Measurements from ENCODE around the gene PTGS1. TPM values are rescaled to one million over a fixed set of nuclear protein-coding genes. Genes with fewer than 3 reads are reported as not detected.
A peak's percentile ranks its signal among the peaks of the same experiment; 100 is the strongest.
"Not testable (repeated sequence)": the region's sequence is repeated elsewhere in the genome, so short reads cannot be mapped to it uniquely, and the experiment has no call there.

Gene PTGS1
- total and polyA plus RNA-seq, 5 donors, result 4.5 to 29.2 (median 16.6) TPM

DNA sequence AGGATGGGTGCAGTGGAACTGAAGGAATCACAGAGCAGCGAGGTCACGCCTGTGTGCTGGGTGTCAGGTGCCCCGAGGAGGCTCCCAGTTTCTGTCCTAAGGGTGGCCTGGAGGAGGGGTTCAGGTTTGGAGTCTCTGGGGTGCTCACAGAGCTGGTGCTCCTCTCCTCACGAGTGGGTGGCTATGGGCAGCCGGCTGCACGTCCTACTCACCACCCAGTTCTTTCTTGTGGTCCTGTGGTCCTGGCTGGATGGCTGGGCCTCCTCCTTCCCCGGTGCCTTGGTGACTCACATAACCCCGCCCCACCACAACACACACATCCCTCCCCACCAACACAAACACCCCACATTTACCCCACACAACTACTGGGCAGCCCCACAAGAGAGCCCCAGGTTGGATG lies 9.9 kb upstream of the PTGS1 start:
- no peaks in the 10 kb centered on the region for H3K4me1 ChIP-seq (ENCODE audit: control insufficient read depth, insufficient read depth, low read length)
- 82% methylated on average over 8 of the region's 8 CpGs for WGBS
- H3K9me3 ChIP-seq (ENCODE audit: control insufficient read depth, low read length), result no peaks in the 10 kb centered on the region
- no peaks in the 10 kb centered on the region for H3K27me3 ChIP-seq (ENCODE audit: control insufficient read depth, insufficient read depth)
- ATAC-seq (no peak), DNase-seq (no peak)
- no peak overlapping the region for H3K4me3 ChIP-seq (ENCODE audit: low read length)
- H3K27ac ChIP-seq (ENCODE audit: low read length), result no peak overlapping the region
- intact Hi-C loops (cut with DNase I), result no loop called here

DNA sequence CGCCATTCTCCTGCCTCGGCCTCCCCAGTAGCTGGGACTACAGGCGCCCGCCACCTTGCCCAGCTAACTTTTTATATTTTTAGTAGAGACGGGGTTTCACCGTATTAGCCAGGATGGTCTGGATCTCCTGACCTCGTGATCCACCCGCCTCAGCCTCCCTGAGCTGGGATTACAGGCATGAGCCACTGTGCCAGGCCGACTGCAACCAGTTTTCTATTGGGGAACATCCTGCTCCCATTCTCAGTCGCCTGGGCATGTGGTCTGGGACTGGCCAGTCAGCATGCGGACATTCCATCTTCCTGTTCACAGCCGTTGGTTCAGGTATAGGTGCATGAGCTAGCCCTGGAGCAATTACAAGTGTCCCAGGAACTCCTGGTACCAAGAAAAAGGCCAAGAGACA lies 7.7 kb upstream of the PTGS1 start:
- DNase-seq; ATAC-seq; H3K4me1 ChIP-seq (ENCODE audit: control insufficient read depth, insufficient read depth, low read length); H3K27me3 ChIP-seq (ENCODE audit: control insufficient read depth, insufficient read depth); H3K9me3 ChIP-seq (ENCODE audit: control insufficient read depth, low read length); H3K4me3 ChIP-seq (ENCODE audit: low read length); intact Hi-C loops (cut with DNase I); H3K27ac ChIP-seq (ENCODE audit: low read length): not testable (repeated sequence)
- WGBS, result 93% methylated on average over 12 of the region's 12 CpGs

GRCh38 chr9:122364117-122364782 lies 6.6 kb upstream of the PTGS1 start:
- DNase-seq (no peak), ATAC-seq (no peak)
- Histone ChIP-seq H3K27me3 (ENCODE audit: control insufficient read depth, insufficient read depth) (no peaks in the 10 kb centered on the region), H3K27ac (ENCODE audit: low read length) (no peak overlapping the region), H3K4me1 (ENCODE audit: control insufficient read depth, insufficient read depth, low read length) (no peaks in the 10 kb centered on the region), H3K4me3 (ENCODE audit: low read length) (no peak overlapping the region), H3K9me3 (ENCODE audit: control insufficient read depth, low read length) (no peaks in the 10 kb centered on the region)
- intact Hi-C loops (cut with DNase I), result no loop called here
- WGBS, result 92% methylated on average over 10 of the region's 10 CpGs

DNA sequence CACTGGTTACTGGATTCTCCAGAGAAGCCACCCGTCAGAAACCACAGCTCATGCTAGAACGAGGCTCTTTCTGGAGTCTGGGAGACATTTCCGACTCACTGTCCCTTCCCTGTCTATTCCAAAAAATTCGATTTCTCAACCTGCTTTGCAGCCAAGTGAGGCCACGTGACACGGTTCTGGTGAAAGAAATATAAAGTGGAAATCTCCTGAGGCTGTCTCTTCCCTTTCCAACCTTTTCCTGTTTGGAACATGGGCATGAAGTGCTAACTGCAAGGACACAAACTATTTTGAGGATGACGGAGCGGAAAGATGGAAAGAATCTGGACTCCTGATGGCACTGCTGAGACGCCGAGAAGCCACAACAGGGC lies 6.1 kb upstream of the PTGS1 start:
- 46% methylated on average over 10 of the region's 10 CpGs for whole genome bisulfite sequencing
- ATAC-seq (peak; percentile 32 to 47), DNase-seq (no peak)
- Histone ChIP-seq H3K27ac (ENCODE audit: low read length) (no peak overlapping the region), H3K9me3 (ENCODE audit: control insufficient read depth, low read length) (no peaks in the 10 kb centered on the region), H3K4me1 (ENCODE audit: control insufficient read depth, insufficient read depth, low read length) (no peaks in the 10 kb centered on the region), H3K27me3 (ENCODE audit: control insufficient read depth, insufficient read depth) (no peaks in the 10 kb centered on the region), H3K4me3 (ENCODE audit: low read length) (no peak overlapping the region)
- intact Hi-C loops (cut with DNase I), result no loop called here

- Histone ChIP-seq H3K9me3 (ENCODE audit: control insufficient read depth, low read length) (no peaks in the 10 kb centered on the region), H3K4me1 (ENCODE audit: control insufficient read depth, insufficient read depth, low read length) (no peaks in the 10 kb centered on the region), H3K27me3 (ENCODE audit: control insufficient read depth, insufficient read depth) (no peaks in the 10 kb centered on the region), H3K27ac (ENCODE audit: low read length) (no peak overlapping the region), H3K4me3 (ENCODE audit: low read length) (no peak overlapping the region)
- DNase-seq (no peak), ATAC-seq (no peak)
- intact Hi-C loops (cut with DNase I), result no loop called here
- WGBS, result 73% methylated on average over 6 of the region's 6 CpGs
Measured at GRCh38 chr9:122366074-122366660, 4.7 kb upstream of the PTGS1 start.

GRCh38 chr9:122367065-122367464 lies 3.8 kb upstream of the PTGS1 start:
- Histone ChIP-seq H3K4me1 (ENCODE audit: control insufficient read depth, insufficient read depth, low read length) (no peaks in the 10 kb centered on the region), H3K27me3 (ENCODE audit: control insufficient read depth, insufficient read depth) (no peaks in the 10 kb centered on the region), H3K27ac (ENCODE audit: low read length) (no peak overlapping the region), H3K4me3 (ENCODE audit: low read length) (no peak overlapping the region), H3K9me3 (ENCODE audit: control insufficient read depth, low read length) (no peaks in the 10 kb centered on the region)
- ATAC-seq (no peak), DNase-seq (no peak)
- WGBS, result 89% methylated on average over 7 of the region's 7 CpGs
- intact Hi-C loops (cut with DNase I), result no loop called here

- Histone ChIP-seq H3K27me3 (ENCODE audit: control insufficient read depth, insufficient read depth) (no peaks in the 10 kb centered on the region), H3K4me1 (ENCODE audit: control insufficient read depth, insufficient read depth, low read length) (no peaks in the 10 kb centered on the region), H3K27ac (ENCODE audit: low read length) (no peak overlapping the region), H3K9me3 (ENCODE audit: control insufficient read depth, low read length) (no peaks in the 10 kb centered on the region), H3K4me3 (ENCODE audit: low read length) (no peak overlapping the region)
- DNase-seq (no peak), ATAC-seq (no peak)
- WGBS, result 84% methylated on average over 6 of the region's 6 CpGs
- intact Hi-C loops (cut with DNase I), result no loop called here
Measured at GRCh38 chr9:122367774-122368460, 2.9 kb upstream of the PTGS1 start.

DNA sequence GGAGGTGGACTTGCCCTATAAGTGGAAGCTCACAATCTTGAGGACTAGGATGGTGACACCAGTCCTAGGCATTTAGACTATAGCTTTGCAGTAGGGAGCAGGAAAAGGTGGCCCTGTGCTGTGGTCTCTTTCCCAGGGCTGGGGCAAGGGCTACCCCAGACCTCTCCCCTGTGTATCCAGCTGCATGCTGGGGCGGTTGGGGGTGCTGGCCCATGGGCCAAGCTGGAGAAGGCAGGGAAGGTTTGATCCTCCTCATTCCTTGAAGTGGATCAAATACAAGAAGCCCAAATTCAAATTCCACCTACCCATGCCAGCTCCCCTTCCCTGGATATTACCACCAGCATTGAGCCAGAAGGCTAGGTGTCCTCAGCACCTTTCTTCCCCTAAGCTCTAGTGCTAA lies 2.2 kb upstream of the PTGS1 start:
- intact Hi-C loops (cut with DNase I), result no loop called here
- H3K4me1 ChIP-seq (ENCODE audit: control insufficient read depth, insufficient read depth, low read length), result no peaks in the 10 kb centered on the region
- DNase-seq (no peak), ATAC-seq (no peak)
- no peaks in the 10 kb centered on the region for H3K9me3 ChIP-seq (ENCODE audit: control insufficient read depth, low read length)
- 95% methylated on average over 1 of the region's 1 CpG for WGBS
- H3K4me3 ChIP-seq (ENCODE audit: low read length), result no peak overlapping the region
- H3K27me3 ChIP-seq (ENCODE audit: control insufficient read depth, insufficient read depth), result no peaks in the 10 kb centered on the region
- H3K27ac ChIP-seq (ENCODE audit: low read length), result no peak overlapping the region

DNA sequence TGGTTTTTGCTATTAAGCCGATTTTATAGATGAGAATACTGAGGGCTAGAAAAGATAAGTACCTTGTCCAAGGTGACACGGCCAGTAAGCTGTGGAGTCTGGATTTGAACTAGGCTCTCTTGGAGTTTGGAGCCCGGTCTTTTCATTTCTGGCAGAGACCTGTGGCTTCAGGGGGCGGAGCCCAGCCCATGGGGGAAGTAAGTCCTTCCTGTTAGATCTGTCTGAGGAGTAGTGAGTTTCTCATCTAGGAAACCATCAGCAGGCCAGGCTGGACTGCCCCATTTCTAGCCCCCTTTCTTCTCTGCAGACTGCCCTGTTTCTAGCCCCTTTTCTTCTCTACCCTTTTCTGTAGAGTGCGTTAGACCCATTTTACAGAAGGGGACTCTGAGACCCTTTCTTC lies 521 bp upstream of the PTGS1 start:
- H3K27me3 ChIP-seq (ENCODE audit: control insufficient read depth, insufficient read depth), result no peaks in the 10 kb centered on the region
- whole genome bisulfite sequencing, result 69% methylated on average over 5 of the region's 5 CpGs
- no peaks in the 10 kb centered on the region for H3K4me1 ChIP-seq (ENCODE audit: control insufficient read depth, insufficient read depth, low read length)
- peak overlapping the region; percentile 38 for H3K4me3 ChIP-seq (ENCODE audit: low read length)
- no peak overlapping the region for H3K27ac ChIP-seq (ENCODE audit: low read length)
- DNase-seq, result peak in 2 of 3 donors; percentile 79 to 80
- intact Hi-C loops (cut with DNase I), result loop anchor here in 1 of 4 donors (10.0 kb wide), 1 partner anchor 84 kb away; no protein-coding TSS in a partner anchor
- H3K9me3 ChIP-seq (ENCODE audit: control insufficient read depth, low read length), result no peaks in the 10 kb centered on the region
- peak in 1 of 2 donors; percentile 9 for ATAC-seq

DNA sequence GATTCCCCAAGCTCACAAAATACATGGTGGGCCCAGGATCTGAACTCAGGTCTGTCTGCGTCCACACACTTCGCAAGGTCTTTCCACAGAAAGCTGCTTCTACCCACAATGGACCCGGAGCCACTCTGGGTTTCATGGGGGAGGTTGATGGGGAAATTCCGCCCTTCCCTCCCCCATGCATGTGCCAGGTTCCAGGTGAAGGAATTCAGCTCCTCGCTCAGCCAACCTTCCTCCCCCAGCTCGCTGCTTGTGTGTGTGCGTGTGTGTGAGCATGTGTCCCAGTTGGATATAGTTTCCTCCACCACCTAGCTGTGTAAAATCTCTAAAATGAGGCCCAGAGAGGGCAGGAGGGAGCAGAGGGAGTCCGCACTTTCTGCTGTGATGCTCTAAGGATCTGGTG lies 1.0 kb downstream of the PTGS1 start:
- 96% methylated on average over 8 of the region's 8 CpGs for whole genome bisulfite sequencing
- Histone ChIP-seq H3K4me3 (ENCODE audit: low read length) (no peak overlapping the region), H3K9me3 (ENCODE audit: control insufficient read depth, low read length) (no peaks in the 10 kb centered on the region), H3K4me1 (ENCODE audit: control insufficient read depth, insufficient read depth, low read length) (peaks cover 5% of the 10 kb centered on the region), H3K27ac (ENCODE audit: low read length) (no peak overlapping the region), H3K27me3 (ENCODE audit: control insufficient read depth, insufficient read depth) (no peaks in the 10 kb centered on the region)
- ATAC-seq (no peak), DNase-seq (no peak)
- intact Hi-C loops (cut with DNase I), result loop anchor here in 1 of 4 donors (10.0 kb wide), 1 partner anchor 83 kb away; no protein-coding TSS in a partner anchor

Data from right cardiac atrium (tissue), 5 donors.